Measurements from ENCODE around the gene UBE2H. TPM values are rescaled to one million over a fixed set of nuclear protein-coding genes. Genes with fewer than 3 reads are reported as not detected.

Gene UBE2H
- total RNA-seq, 1 donor from 2014 or later, result 68.5 TPM

- intact Hi-C loops (cut with DNase I), result no loop called here
- Histone ChIP-seq H3K27me3 (no peaks in the 10 kb centered on the region), H3K4me3 (no peak overlapping the region), H3K36me3 (no peaks in the 10 kb centered on the region), H3K27ac (no peak overlapping the region), H3K9me3 (no peaks in the 10 kb centered on the region), H3K4me1 (peaks cover 36% of the 10 kb centered on the region)
- no peak for DNase-seq (ENCODE audit: extremely low spot score in 2 of 2)
- TF ChIP-seq CTCF (IDR thresholded peaks at IDR 0.05) (no peak), POLR2AphosphoS5 (IDR thresholded peaks at IDR 0.05; ENCODE audit: insufficient read depth in 1 of 2, low read depth in 1 of 2) (no peak), POLR2A (IDR thresholded peaks at IDR 0.05) (no peak)
These were observed 76.9 kb downstream of the UBE2H start for GRCh38 chr7:129875745-129876411.

- H3K36me3 ChIP-seq, result no peaks in the 10 kb centered on the region
- no peak overlapping the region for H3K4me3 ChIP-seq
- intact Hi-C loops (cut with DNase I), result no loop called here
- H3K27me3 ChIP-seq, result no peaks in the 10 kb centered on the region
- H3K4me1 ChIP-seq, result peaks cover 34% of the 10 kb centered on the region
- no peak overlapping the region for H3K27ac ChIP-seq
- H3K9me3 ChIP-seq, result no peaks in the 10 kb centered on the region
- no peak for DNase-seq (ENCODE audit: extremely low spot score in 2 of 2)
- TF ChIP-seq POLR2AphosphoS5 (IDR thresholded peaks at IDR 0.05; ENCODE audit: insufficient read depth in 1 of 2, low read depth in 1 of 2) (no peak), CTCF (IDR thresholded peaks at IDR 0.05) (no peak), POLR2A (IDR thresholded peaks at IDR 0.05) (no peak)
These were observed 77.6 kb downstream of the UBE2H start for GRCh38 chr7:129875160-129875559.

DNA sequence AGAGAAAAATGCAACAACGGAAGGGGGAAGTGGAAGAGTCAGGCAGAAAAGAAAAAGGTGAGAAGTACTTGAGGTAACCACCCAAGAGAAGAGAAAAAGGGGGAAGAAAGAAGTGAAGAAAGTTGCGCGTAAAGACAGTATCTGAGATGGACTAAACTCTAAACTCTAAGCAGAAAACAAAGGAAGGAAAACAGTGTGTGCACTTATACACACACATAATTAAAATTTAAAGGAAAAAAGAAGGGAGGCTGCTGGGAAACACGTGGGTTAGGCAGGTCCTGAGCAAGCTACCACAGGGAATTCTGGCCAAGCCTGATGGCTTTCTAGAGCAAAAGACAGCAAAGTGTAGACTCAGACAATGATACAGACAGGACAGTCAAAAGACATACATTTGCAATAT is 78.0 kb downstream of the UBE2H start:
- Histone ChIP-seq H3K27me3 (no peaks in the 10 kb centered on the region), H3K27ac (no peak overlapping the region), H3K9me3 (no peaks in the 10 kb centered on the region), H3K4me1 (peaks cover 39% of the 10 kb centered on the region), H3K36me3 (no peaks in the 10 kb centered on the region), H3K4me3 (no peak overlapping the region)
- no peak for DNase-seq (ENCODE audit: extremely low spot score in 2 of 2)
- TF ChIP-seq POLR2A (IDR thresholded peaks at IDR 0.05) (no peak), CTCF (IDR thresholded peaks at IDR 0.05) (no peak), POLR2AphosphoS5 (IDR thresholded peaks at IDR 0.05; ENCODE audit: insufficient read depth in 1 of 2, low read depth in 1 of 2) (no peak)
- intact Hi-C loops (cut with DNase I), result no loop called here

DNA sequence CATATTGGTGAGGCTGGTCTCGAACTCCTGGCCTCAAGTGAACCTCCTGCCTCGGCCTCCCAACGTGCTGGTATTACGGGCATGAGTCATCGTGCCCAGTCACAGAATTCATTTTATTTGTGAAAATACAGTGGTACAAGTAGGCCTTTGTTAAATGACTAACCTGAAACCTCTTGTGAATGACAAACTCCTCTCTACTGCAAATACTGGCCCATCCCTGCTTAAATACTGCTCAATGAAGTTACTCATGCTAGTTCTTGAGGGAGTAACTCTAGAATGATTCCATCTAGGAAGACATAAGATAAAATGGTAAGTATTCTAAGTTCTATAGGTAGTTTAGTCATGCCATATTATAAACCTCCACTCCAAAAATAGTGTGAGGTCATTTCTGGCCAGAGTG is 80.7 kb downstream of the UBE2H start:
- Histone ChIP-seq H3K27me3 (no peaks in the 10 kb centered on the region), H3K36me3 (no peaks in the 10 kb centered on the region), H3K4me3 (no peak overlapping the region), H3K9me3 (no peaks in the 10 kb centered on the region), H3K4me1 (peaks cover 28% of the 10 kb centered on the region), H3K27ac (no peak overlapping the region)
- TF ChIP-seq POLR2A (IDR thresholded peaks at IDR 0.05) (no peak), POLR2AphosphoS5 (IDR thresholded peaks at IDR 0.05; ENCODE audit: insufficient read depth in 1 of 2, low read depth in 1 of 2) (no peak), CTCF (IDR thresholded peaks at IDR 0.05) (no peak)
- DNase-seq (ENCODE audit: extremely low spot score in 2 of 2), result no peak
- intact Hi-C loops (cut with DNase I), result no loop called here

- H3K4me1 ChIP-seq, result peaks cover 32% of the 10 kb centered on the region
- no peak overlapping the region for H3K27ac ChIP-seq
- H3K9me3 ChIP-seq, result no peaks in the 10 kb centered on the region
- TF ChIP-seq CTCF (IDR thresholded peaks at IDR 0.05), result no peak
- no peak for TF ChIP-seq POLR2AphosphoS5 (IDR thresholded peaks at IDR 0.05; ENCODE audit: insufficient read depth in 1 of 2, low read depth in 1 of 2)
- TF ChIP-seq POLR2A (IDR thresholded peaks at IDR 0.05), result no peak
- no peaks in the 10 kb centered on the region for H3K36me3 ChIP-seq
- intact Hi-C loops (cut with DNase I), result no loop called here
- H3K27me3 ChIP-seq, result no peaks in the 10 kb centered on the region
- no peak for DNase-seq (ENCODE audit: extremely low spot score in 2 of 2)
- H3K4me3 ChIP-seq, result no peak overlapping the region
These were observed 82.1 kb downstream of the UBE2H start for GRCh38 chr7:129870668-129871067.
